ENCODE data around the gene MACO1. TPM values are rescaled to one million over a fixed set of nuclear protein-coding genes. Genes with fewer than 3 reads are reported as not detected.

Gene MACO1
- total and polyA plus RNA-seq, 9 of the 15 experiments (the other 6 are each of a cell fraction or from before 2014, with no cell fraction given): 4.6 to 28.4 (median 21.7) TPM

DNA sequence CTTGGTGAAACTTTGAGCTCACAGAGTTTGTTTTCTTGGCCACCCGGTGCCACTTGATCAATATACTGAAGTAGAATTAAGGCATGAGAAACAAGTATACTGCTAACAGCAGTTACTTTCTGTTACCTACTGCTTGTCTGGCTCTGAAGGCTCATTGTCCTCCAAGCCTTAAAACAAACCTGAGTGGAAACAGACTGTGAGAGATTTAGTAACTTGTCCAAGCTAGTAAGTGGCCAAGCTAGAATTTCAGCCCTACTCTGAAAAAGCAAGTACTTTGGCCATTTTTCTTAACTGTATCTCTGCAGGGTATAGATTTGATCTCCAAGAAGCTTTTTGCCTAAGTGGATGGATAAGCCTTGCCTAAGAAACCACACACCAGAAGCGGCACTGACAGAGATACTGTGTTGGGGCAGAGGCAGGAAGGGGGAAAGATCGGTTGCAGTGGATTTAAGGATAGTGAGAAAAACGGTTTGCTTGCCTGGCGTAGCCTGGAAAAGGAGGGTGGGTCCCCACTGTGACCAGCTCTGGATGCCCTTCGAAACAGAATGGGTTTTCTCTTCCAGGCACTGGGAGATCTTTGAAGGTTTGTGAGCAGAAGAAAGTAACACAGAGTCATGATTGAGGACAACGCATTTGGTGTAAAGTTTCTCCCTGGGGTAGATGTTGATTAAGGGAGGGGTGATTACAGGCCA is 2.1 kb upstream of the MACO1 start (continued):
- peak; percentile 41 for TF ChIP-seq CBFA2T2 (conservative IDR thresholded peaks at IDR 0.05)
- TF ChIP-seq EP400 (IDR thresholded peaks at IDR 0.05): peak; percentile 16
- peak; percentile 19; the same call in 1 of the 2 replicates for TF ChIP-seq HDAC2 (IDR thresholded peaks at IDR 0.05)
- TF ChIP-seq FOXP1 (CRISPR knock-in tag; IDR thresholded peaks at IDR 0.05): peak; percentile 38; the same call in 1 of the 2 replicates
- TF ChIP-seq ZNF583 (CRISPR knock-in tag; IDR thresholded peaks at IDR 0.05): no peak
- no peak for TF ChIP-seq BRD4 (IDR thresholded peaks at IDR 0.05)
- TF ChIP-seq HDGF (IDR thresholded peaks at IDR 0.05): 0 out of 2 replicates have a peak, but pooled peaks have one; percentile 11
- TF ChIP-seq CTBP1 (IDR thresholded peaks at IDR 0.05; ENCODE audit: borderline replicate concordance): peak; percentile 20; the same call in 1 of the 2 replicates
- TF ChIP-seq RBM39 (optimal IDR thresholded peaks at IDR 0.05; ENCODE audit: low read depth, low read length): no peak
- TF ChIP-seq NR3C1 (CRISPR knock-in tag; IDR thresholded peaks at IDR 0.05): no peak
- 0 out of 2 replicates have a peak, but pooled peaks have one; percentile 24 for TF ChIP-seq SP1 (CRISPR knock-in tag; IDR thresholded peaks at IDR 0.05)
- peak; percentile 10; the same call in 1 of the 2 replicates for TF ChIP-seq PML (IDR thresholded peaks at IDR 0.05; ENCODE audit: low read length)
- no peak for TF ChIP-seq TRIM28 (IDR thresholded peaks at IDR 0.05)
- no peak for TF ChIP-seq COPS2 (conservative IDR thresholded peaks at IDR 0.05)
- TF ChIP-seq SMARCE1 (IDR thresholded peaks at IDR 0.05): peak; percentile 71; the same call in 1 of the 2 replicates
- TF ChIP-seq HDAC3 (IDR thresholded peaks at IDR 0.05; ENCODE audit: borderline replicate concordance, partially characterized antibody): no peak
- 0 out of 4 replicates have a peak, but pooled peaks of 1 of the 2 experiments have one; percentile 10 for TF ChIP-seq NRF1 (conservative IDR thresholded peaks at IDR 0.05 in 1 of 2, IDR thresholded peaks at IDR 0.05 in 1 of 2)
- TF ChIP-seq, protein P1, sequence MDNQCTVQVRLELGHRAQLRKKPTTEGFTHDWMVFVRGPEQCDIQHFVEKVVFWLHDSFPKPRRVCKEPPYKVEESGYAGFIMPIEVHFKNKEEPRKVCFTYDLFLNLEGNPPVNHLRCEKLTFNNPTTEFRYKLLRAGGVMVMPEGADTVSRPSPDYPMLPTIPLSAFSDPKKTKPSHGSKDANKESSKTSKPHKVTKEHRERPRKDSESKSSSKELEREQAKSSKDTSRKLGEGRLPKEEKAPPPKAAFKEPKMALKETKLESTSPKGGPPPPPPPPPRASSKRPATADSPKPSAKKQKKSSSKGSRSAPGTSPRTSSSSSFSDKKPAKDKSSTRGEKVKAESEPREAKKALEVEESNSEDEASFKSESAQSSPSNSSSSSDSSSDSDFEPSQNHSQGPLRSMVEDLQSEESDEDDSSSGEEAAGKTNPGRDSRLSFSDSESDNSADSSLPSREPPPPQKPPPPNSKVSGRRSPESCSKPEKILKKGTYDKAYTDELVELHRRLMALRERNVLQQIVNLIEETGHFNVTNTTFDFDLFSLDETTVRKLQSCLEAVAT (IDR thresholded peaks at IDR 0.05): 0 out of 4 replicates have a peak, but pooled peaks of 1 of the 2 experiments have one; percentile 17
- peak; percentile 49 for TF ChIP-seq TAL1 (IDR thresholded peaks at IDR 0.05)
- TF ChIP-seq RBM34 (IDR thresholded peaks at IDR 0.05; ENCODE audit: borderline replicate concordance, insufficient read depth, low read length): no peak
- TF ChIP-seq, protein P2, sequence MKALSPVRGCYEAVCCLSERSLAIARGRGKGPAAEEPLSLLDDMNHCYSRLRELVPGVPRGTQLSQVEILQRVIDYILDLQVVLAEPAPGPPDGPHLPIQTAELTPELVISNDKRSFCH (CRISPR knock-in tag; IDR thresholded peaks at IDR 0.05): no peak
- TF ChIP-seq, protein P2 (tag; IDR thresholded peaks at IDR 0.05): 0 out of 2 replicates have a peak, but pooled peaks have one; percentile 13
- peak; percentile 15; the same call in 1 of the 2 replicates for TF ChIP-seq MBD2 (IDR thresholded peaks at IDR 0.05; ENCODE audit: borderline replicate concordance, low read depth)
- TF ChIP-seq PTTG1 (tag; IDR thresholded peaks at IDR 0.05; ENCODE audit: low read depth): no peak
- peak; percentile 64 for TF ChIP-seq LEF1 (IDR thresholded peaks at IDR 0.05)
- TF ChIP-seq DDX20 (tag; IDR thresholded peaks at IDR 0.05; ENCODE audit: low read depth): peak; percentile 30; the same call in 1 of the 2 replicates
- TF ChIP-seq EHMT2 (IDR thresholded peaks at IDR 0.05): no peak
- TF ChIP-seq, protein P3, sequence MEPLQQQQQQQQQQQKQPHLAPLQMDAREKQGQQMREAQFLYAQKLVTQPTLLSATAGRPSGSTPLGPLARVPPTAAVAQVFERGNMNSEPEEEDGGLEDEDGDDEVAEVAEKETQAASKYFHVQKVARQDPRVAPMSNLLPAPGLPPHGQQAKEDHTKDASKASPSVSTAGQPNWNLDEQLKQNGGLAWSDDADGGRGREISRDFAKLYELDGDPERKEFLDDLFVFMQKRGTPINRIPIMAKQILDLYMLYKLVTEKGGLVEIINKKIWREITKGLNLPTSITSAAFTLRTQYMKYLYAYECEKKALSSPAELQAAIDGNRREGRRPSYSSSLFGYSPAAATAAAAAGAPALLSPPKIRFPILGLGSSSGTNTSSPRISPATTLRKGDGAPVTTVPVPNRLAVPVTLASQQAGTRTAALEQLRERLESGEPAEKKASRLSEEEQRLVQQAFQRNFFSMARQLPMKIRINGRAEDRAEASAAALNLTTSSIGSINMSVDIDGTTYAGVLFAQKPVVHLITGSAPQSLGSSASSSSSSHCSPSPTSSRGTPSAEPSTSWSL (CRISPR knock-in tag; IDR thresholded peaks at IDR 0.05; ENCODE audit: borderline replicate concordance): no peak

Measured in K562 (cell line).